ENCODE results near the gene SREK1.
"Not testable (repeated sequence)": the region's sequence is repeated elsewhere in the genome, so short reads cannot be mapped to it uniquely, and the experiment has no call there.

Gene SREK1, protein sequence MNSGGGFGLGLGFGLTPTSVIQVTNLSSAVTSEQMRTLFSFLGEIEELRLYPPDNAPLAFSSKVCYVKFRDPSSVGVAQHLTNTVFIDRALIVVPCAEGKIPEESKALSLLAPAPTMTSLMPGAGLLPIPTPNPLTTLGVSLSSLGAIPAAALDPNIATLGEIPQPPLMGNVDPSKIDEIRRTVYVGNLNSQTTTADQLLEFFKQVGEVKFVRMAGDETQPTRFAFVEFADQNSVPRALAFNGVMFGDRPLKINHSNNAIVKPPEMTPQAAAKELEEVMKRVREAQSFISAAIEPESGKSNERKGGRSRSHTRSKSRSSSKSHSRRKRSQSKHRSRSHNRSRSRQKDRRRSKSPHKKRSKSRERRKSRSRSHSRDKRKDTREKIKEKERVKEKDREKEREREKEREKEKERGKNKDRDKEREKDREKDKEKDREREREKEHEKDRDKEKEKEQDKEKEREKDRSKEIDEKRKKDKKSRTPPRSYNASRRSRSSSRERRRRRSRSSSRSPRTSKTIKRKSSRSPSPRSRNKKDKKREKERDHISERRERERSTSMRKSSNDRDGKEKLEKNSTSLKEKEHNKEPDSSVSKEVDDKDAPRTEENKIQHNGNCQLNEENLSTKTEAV

DNA sequence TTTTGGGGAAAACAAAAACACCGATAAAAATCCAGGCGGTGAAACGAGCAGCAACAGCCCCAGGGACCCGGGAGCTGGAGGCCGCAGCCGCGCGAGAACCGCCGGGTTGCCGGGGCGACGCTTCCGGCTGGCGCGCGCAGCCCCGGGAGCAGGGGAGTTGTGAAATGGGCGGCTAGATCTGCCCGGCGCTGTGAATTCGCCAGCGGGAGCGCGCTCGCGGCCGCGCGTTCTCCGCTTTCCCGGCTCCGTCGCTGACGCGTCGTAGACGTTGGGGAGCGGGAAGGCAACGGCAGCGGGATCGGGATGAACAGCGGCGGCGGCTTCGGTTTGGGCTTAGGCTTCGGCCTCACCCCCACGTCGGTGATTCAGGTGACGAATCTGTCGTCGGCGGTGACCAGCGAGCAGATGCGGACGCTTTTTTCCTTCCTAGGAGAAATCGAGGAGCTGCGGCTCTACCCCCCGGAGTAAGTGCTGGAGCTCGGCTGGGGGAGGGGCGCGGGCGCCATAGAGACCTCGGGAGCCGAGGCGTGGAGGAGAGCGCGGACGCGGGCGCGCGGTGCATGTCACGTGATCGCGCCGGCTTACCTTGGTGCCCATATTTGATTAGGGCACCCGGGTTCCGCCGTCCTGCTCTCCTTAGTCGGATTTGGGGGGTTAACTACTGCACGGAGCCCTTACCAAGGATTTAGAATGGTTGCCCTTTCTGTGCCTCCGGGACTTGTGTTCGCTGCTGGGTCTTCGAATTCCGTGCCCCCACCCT is at the start of gene SREK1:
Gene SREK1, plus strand, starts transcription at position 227 of the 760 bp plus-strand sequence. Its CDS starts 77 bp downstream, at position 304.
- DNase-seq (ENCODE audit: low read depth in 1 of 2, low spot score in 1 of 2): peak; percentile 74 to 83

DNA sequence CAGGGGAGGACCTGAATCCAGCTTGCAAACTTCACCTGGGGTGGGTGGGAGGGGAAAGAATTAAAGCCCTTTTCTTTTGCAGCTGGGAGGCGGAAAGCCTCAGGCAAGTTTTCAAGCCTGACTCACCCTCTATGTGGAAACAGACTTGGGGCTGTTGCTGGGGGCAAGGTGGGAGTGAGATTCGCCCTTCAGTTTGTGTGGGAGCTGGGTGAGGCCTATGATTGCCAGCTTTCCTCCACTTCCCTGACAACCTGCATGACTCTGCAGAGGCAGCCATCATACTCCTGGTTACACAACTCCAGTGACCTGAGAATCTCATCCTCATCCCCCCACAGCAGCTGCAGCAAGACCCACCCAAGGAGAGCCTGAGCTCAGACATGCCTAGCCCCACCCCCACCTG is 43.2 kb upstream of the SREK1 start:
- DNase-seq (ENCODE audit: low read depth in 1 of 2, low spot score in 1 of 2): no peak

DNA sequence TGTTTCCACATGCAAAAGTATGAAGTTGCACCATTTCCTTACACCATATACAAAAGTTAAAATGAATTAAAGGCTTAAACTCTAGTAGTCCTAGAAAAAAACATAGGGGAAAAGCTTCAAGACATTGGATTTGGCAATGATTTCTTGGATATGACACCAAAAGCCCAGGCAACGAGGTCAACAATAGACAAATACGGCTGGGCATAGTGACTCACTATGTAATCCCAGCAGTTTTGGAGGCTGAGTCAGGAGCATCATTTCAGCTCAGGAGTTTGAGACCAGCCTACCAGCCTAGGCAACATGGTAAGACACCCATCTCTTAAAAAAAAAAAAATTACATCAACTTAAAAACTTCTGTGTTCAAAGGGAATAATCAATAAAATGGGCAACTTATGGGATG is 30.9 kb upstream of the SREK1 start:
- DNase-seq (ENCODE audit: low read depth in 1 of 2, low spot score in 1 of 2): no peak

DNA sequence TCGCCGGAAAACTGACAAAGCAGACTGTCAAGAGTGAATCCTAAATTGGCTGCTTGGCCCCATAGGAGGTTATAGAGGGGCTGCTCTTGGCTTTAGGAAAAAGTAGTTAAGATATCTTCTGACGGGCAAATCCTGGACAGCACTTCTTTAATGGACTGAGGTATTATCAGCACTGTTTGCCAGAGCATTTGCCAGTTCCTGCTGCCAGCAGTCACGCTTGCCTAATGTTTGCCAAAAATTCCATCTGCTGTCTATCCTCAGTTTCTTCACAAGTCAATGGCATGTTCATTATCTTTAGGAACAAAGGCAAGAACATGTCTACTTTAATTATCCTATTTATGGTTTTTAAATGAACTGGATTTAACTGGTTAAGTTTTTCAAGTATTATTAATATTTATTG is 25.8 kb upstream of the SREK1 start:
- DNase-seq (ENCODE audit: low read depth in 1 of 2, low spot score in 1 of 2): no peak

DNA sequence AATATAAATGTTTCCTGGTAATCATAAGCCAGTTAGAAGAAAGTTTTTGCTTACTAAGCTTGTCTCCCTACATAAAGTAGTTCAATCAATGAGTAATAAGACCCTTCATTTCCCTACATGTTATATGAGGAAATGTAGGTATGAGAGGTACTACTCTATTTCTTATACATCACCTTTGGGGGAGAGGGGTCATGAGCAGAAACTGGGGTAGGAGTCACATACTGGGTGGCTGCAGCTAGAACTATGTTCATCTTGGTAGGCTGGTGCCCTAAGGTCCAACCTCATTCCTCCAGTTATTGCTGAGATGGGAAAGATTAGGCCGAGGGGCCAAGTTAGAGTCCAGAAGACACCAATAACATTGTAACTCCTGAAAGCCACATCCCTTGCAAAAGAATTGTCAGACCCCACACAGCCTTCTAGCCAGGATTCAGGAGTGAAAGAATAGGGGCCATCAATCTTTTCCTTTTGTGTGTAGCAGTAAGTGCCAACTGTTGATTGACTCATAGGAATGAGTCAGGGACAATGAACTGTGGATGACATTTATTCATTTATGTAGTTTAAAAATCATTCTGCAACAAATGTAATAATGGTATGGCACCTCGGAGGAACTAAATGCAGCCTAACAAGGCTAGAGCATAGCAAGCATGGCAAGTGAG is 21.6 kb upstream of the SREK1 start:
- DNase-seq (ENCODE audit: low read depth in 1 of 2, low spot score in 1 of 2): no peak

DNA sequence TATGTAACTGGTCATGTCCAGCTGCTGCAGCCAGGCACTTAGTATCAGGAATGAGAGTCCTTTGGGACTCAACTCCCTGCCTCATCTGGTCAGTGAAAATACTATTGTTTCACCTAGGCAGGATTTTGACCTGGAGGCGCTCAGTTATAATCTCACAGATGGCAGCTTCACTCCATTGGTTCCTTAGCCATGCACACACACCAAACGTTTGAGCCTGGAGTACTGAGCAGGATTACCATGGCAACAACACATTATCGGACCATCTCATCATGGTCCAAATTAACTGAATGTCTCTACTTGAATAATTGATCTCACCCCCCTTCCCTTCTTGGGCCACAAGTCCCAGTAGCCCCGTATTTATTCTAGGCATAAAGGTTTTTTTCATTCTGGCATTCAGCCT is 15.0 kb upstream of the SREK1 start:
- DNase-seq (ENCODE audit: low read depth in 1 of 2, low spot score in 1 of 2): no peak

DNA sequence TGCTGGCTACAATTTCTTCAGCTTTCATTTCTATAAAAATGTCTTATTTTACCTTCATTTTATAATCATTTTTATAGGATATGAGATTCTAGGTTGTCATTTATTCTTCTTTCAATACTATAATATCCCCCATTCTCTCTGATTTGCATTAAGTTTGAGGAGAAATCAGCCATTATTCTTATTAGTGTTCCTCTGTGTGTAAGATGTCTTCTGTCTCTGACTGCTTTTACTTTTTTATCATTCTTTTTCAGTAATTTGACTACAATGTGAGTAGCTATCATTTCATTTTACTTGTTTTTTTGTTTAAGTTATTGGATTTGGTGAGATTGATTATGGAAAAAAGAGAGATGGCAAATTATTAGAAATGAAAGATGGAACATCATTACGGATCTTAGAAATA is 13.6 kb upstream of the SREK1 start:
- DNase-seq (ENCODE audit: low read depth in 1 of 2, low spot score in 1 of 2): no peak

DNA sequence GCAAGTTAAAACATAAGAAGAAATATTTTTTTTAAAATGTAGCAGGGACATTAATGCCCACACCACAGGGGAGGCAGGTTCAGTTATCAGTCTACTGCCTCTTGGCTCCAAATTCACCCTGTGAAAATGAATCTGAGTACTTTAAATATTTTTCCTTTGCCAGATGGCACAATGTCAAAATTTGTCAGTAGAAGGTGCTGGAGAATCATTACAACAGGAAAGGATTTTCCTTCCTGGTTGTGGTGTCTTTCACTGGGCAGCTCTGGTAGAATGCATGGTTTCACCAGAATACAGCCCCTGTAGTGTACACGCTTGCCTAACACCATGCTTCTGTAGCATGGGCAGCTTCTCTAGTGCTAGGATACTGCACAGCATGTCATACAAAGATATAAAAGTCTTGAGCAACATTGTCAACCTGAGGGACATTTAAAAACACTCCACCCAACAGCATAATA is 9.7 kb upstream of the SREK1 start:
- DNase-seq (ENCODE audit: low read depth in 1 of 2, low spot score in 1 of 2): no peak

DNA sequence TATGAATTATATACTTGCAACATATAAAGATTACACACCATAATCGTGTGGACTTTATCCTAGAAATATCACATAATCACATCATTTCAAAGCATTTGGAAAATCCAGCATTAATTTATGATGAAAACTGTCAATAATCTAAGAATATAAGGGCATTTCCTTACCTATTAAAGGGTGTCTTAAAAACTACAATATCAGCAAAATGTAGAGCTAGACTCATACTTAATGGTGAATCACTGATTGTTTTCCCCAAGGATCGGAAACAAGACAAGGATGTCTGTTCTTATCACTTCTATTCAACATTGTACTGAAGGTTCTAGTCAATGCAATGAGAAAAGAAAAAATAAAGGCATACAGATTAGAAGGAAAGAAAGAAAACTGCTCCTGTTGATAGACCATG is 8.0 kb upstream of the SREK1 start:
- DNase-seq (ENCODE audit: low read depth in 1 of 2, low spot score in 1 of 2): no peak

DNA sequence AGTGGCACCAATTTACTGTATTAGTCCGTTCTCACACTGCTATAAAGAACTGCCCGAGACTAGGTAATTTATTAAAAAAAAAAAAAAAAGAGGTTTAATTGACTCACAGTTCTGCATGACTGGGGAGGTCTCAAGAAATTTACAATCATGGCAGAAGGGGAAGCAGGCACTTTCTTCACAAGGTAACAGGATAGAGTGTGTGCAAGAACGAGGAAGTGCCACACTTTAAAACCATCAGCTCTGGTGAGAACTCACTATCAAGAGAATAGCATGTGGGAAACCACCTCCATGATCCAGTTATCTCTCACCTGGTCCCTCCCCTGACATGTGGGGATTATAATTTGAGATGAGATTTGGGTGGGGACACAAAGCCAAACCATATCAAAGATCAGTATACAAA is 7.2 kb upstream of the SREK1 start:
- not testable (repeated sequence) for DNase-seq (ENCODE audit: low read depth in 1 of 2, low spot score in 1 of 2)

DNA sequence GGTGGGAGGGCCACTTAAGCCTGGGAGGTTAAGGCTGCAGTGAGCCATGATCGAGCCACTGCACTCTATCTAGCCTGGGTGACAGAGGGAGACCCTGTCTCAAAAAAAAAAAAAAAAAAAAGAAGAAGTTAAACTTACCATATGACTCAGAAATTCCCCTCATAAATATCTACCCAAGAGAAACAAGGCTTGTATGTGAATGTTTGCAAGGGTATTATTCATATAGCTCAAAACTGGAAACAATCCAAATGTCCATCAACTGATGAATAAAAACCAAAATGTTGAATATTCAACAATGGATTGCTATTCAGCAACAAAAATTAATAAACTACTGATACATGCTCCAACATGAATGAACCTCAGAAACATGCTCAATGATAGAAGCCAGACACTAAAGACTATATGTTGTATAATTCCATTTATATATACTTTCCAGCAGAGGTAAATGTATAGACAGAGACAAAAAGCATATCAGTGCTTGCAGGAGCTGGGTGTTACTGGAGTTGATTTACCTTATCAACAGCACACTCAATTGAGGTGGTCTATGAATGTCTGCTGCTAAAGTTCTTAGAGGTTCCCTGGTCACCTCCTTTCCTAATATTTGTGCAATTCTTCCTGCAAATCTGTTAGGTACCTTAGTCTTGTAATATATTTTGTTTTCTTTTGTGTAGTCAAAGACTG is 5.3 kb upstream of the SREK1 start:
- no peak for DNase-seq (ENCODE audit: low read depth in 1 of 2, low spot score in 1 of 2)

DNA sequence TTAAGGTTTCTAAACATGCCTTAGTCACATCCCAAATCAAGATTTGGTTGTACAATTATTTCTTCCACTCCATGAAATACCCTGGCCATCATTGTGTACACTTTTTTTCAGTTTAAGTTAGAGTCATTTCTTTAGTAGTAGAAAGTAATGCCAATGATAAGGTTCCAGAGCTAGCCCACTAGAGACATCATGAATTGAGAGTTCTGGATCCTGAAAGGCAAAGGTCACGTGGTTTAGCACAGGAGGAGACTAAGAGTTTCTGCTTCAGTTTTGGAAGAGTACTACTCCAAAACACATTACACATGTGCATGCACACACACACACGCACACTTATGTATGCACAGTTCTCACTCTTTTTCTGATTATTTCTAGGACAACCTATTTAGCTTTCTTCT is 4.8 kb upstream of the SREK1 start:
- no peak for DNase-seq (ENCODE audit: low read depth in 1 of 2, low spot score in 1 of 2)

DNA sequence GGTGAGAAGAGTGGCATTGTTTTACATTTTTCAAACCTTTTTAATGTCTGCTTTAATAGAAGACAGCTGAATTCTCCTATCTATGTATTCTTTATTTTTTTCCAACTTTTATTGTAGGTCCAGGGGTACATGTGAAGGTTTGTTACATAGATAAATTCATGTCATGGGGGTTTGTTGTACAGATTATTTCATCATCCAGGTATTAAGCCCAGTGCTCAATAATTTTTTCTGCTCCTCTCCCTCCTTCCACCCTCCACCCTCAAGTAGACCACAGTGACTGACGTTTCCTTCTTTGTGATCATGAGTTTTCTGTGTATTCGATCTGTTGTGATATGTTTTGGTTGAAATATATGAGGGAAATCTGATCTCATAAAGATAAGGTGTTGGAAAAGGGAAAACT is 1.7 kb upstream of the SREK1 start:
- no peak for DNase-seq (ENCODE audit: low read depth in 1 of 2, low spot score in 1 of 2)

DNA sequence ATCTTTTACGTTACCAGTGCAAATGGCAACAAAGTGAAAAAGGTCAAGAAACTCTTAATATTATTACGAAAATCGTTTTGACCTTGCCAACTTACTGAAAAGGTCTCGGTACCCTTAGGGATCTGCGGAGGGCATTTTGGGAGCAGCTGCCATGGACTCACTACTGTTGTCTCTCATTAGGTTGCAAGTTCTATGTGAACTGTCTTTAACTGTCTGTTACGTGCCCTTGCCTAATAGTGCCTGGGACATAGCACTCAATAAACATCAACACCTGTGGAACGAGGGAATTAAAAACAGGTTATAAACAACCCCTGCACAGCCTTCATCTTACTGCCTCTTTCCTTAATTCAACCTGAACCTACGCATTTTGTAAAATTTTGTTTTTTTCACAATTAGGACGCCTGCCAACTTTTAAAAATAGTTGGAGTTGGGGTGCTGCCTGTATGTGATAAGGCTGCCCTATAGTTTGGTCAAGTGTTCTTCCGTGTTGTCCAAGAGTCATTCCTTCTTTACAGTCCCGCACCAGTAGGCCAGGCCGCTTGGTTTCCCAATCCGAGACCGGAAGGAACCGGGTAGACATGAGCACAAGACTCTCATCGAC is 527 bp upstream of the SREK1 start:
- DNase-seq (ENCODE audit: low read depth in 1 of 2, low spot score in 1 of 2): no peak

DNA sequence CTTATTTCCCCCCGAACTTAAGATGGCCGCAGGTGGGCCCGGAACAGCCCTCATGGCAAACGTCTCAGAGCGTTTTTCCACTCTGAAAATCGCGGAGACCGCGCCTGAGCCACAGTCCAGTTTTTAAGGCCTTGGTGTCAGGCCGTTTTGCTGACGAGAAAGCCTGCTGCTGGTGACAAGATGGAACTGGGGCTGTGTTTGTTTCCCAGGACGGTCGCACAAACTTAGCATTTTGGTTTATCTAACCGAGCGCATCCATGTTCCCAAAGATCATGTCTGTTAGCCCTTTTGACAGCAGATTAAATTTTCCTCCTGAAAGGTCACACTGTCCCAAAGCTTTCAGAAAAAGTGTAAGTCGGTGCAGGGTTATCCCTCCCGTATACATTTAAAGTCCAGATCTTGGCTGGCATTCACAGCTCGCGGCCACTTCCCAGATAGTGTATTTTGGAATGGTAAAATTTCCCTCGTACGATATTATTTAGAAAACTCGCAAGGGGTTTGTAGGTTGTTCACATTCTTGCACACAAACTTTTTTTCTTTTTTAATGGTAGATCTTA is 812 bp downstream of the SREK1 start:
- DNase-seq (ENCODE audit: low read depth in 1 of 2, low spot score in 1 of 2): no peak

DNA sequence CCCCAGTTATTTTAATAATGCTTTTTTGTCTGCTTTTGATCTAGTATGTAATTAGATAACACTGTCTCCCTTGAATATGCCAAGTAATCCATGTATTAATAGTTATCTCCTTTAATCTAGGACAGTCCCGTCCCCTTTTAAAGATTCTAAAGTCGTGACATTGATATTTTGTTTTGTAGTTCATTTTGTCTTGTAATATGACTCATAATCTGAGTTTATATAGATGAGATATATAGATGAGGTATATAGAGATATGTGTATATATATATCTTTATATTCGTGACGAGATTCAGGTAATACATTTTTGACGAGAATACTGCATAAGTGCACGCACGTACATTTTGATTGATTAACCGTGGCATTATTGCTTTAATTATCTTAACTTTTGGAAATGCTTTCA is 1.6 kb downstream of the SREK1 start:
- DNase-seq (ENCODE audit: low read depth in 1 of 2, low spot score in 1 of 2): no peak

DNA sequence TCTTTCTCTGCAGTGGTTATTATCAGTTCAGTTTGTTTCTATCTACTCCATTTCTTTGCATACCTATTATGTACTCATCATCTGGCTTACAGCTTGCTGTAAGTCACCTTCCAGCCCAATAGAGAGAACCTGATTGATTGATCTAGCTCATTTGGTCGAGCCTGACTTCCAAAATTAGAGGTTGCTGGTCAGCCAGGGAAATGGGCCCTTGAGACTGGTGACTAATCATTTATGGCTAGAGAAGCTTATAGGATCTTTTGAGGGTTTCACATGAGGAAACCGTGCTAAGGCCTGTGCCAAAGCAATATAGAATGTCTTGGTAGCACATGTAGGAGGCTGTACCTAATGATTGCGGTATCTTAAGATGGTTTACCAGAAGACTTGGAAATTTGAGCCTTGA is 5.8 kb downstream of the SREK1 start:
- DNase-seq (ENCODE audit: low read depth in 1 of 2, low spot score in 1 of 2): no peak

DNA sequence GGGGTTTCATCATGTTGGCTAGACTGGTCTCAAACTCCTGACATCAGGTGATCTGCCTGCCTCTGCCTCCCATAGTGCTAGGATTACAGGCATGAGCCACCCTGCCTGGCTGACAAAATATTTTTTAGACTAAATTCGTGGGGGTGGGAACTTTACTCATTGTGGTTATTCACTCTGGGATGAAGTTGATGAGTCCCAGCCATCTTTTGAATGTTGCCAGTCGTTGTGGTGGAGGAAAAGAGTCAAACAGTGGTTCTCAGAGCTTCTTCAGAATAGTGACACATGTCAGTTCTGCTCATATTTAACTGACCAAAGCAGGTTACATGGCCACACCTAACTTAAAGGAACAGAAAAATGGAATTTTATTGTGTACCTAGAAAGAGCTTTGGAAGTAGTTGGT is 6.9 kb downstream of the SREK1 start:
- DNase-seq (ENCODE audit: low read depth in 1 of 2, low spot score in 1 of 2): no peak

DNA sequence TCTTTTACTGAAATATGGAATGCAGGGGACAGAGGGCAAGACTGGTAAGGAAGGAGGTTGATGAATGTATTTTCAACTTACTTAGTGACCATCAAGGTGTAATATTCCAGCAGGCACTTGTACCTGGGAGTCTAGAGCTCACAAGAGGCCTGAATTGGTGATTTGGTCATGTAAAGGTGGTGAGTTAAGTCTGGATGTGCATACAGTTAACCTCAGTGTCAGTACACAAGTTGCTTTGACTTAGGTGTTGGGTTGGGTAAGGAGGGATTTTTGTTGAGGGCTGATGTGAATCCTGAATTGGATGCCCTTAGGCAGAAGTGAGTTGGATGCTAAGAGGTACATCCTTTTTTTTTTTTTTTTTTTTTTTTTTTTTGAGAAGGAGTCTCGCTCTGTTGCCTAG is 7.4 kb downstream of the SREK1 start:
- no peak for DNase-seq (ENCODE audit: low read depth in 1 of 2, low spot score in 1 of 2)

DNA sequence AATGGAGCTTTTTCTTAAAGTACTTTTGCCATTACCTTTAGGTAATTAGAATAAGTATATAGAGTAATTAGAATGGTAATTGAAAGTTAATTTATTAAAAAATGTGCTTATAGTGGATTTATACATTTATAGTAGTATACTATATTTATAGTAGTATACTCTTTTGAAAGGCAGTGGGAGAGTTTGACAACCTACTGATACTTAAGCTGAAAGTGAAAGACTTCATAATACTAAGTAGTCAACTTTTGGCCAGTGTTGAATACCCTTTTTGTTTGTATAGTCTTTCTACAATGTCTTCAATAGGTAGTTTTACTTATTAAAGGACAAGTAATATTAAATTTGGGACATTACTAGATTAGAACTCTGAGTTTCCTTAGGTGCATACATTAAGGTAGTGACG is 12.9 kb downstream of the SREK1 start:
- no peak for DNase-seq (ENCODE audit: low read depth in 1 of 2, low spot score in 1 of 2)
